Panc1 (cell line): ENCODE data around the gene ARSI. TPM values are rescaled to one million over a fixed set of nuclear protein-coding genes. Genes with fewer than 3 reads are reported as not detected.

ENCODE experiments used
- ATAC-seq: fragments of 200-7000 bp; cut with Tn5 transposase; 2 replicates; pipeline ENCODE4 v1.9.1; 2020; ENCODE audit warnings: mild to moderate bottlenecking, moderate library complexity
- BruUV-seq: library from RNA; stranded (reverse); fragments of 400-500 nt; replicated peaks from 2 replicates; lab custom pipeline; 2021; lab: Mats Ljungman, UMichigan
- CTCF ChIA-PET: fragments of 300-600 bp; sonication (Branson Sonifier 250); formaldehyde crosslinking; loops from one replicate; lab custom pipeline; 2022; ENCODE audit warnings: antibody characterized with exemption; lab: Charles Lee
- POLR2A ChIA-PET: fragments of 300-600 bp; sonication (Branson Sonifier 250); formaldehyde crosslinking; loops from one replicate; lab custom pipeline; 2022; ENCODE audit warnings: antibody characterized with exemption; lab: Charles Lee
- DNase-seq: peaks from one replicate; pipeline ENCODE4 v3.0.0-alpha.2; 2010; ENCODE audit warnings: low read depth, low spot score
- H3K27ac ChIP-seq: 2 replicates; pipeline ENCODE4 v1.5.1; 2011; ENCODE audit warnings: mild to moderate bottlenecking, low read length, inconsistent platforms
- H3K27me3 ChIP-seq: fragments of 200-500 bp; sonication (Bioruptor generic); 2 replicates; pipeline ENCODE4 v1.6.0; 2014; ENCODE audit warnings: low read length, inconsistent platforms; ENCODE audit not compliant: control insufficient read depth, insufficient read depth
- H3K36me3 ChIP-seq: fragments of 200-500 bp; sonication (Bioruptor generic); 2 replicates; pipeline ENCODE4 v1.5.1; 2014; ENCODE audit warnings: inconsistent platforms, mild to moderate bottlenecking, low read length, moderate library complexity; ENCODE audit not compliant: control insufficient read depth, insufficient read depth
- H3K4me1 ChIP-seq: 2 replicates; pipeline ENCODE4 v1.5.1; 2011; ENCODE audit warnings: inconsistent platforms, mild to moderate bottlenecking, low read length, moderate library complexity; ENCODE audit not compliant: control insufficient read depth, insufficient read depth
- H3K4me3 ChIP-seq, 2 experiments: 2 replicates each; pipeline ENCODE4 v1.5.1; 2011 to 2012; ENCODE audit warnings: low read depth in 2 of 2, low read length in 2 of 2, mild to moderate bottlenecking in 2 of 2, inconsistent platforms in 1 of 2, moderate library complexity in 1 of 2
- H3K9me3 ChIP-seq: fragments of 200-500 bp; sonication (Bioruptor generic); 2 replicates; pipeline ENCODE4 v1.5.1; 2014; ENCODE audit warnings: low read depth, mild to moderate bottlenecking, inconsistent platforms, low read length, moderate library complexity; ENCODE audit not compliant: control insufficient read depth, insufficient read depth
- CTCF ChIP-seq: fragments of 450-650 bp; IDR thresholded peaks from 2 replicates; pipeline ENCODE4 v1.5.1; 2017; ENCODE audit warnings: mild to moderate bottlenecking
- POLR2AphosphoS5 ChIP-seq: IDR thresholded peaks from 2 replicates; pipeline ENCODE4 v1.6.1; 2012; ENCODE audit warnings: mild to moderate bottlenecking, low read depth, low read length, moderate library complexity
- REST ChIP-seq, 2 experiments: IDR thresholded peaks; 2 replicates each; pipeline ENCODE4 v1.6.1; 2011 to 2012; ENCODE audit warnings: low read depth in 2 of 2, control low read depth in 1 of 2, low read length in 1 of 2, mild to moderate bottlenecking in 1 of 2, moderate library complexity in 1 of 2; ENCODE audit not compliant: insufficient read depth in 1 of 2
- SIN3A ChIP-seq: IDR thresholded peaks from 2 replicates; pipeline ENCODE4 v1.6.1; 2012; ENCODE audit warnings: low read depth, mild to moderate bottlenecking, low read length, moderate library complexity, borderline replicate concordance; ENCODE audit not compliant: insufficient read depth
- TCF7L2 ChIP-seq: IDR thresholded peaks from 2 replicates; pipeline ENCODE4 v1.6.1; 2011; ENCODE audit warnings: mild to moderate bottlenecking, low read depth, low read length, inconsistent platforms
- in situ Hi-C: cut with HindIII; loops from 2 replicates; pipeline ENCODE4 v1.10.0; 2016; ENCODE audit warnings: low sequenced_read_pairs, low pct_unique_long_range_greater_than_20kb
- intact Hi-C: fragments of 100-400 bp; cut with micrococcal nuclease; formaldehyde crosslinking; loops from one replicate; pipeline ENCODE4 v1.10.0; 2022; ENCODE audit not compliant: unreplicated experiment
- total RNA-seq: library from RNA; stranded (reverse); gene quantifications from one replicate; pipeline ENCODE4 v1.2.1, GENCODE V29; 2021; ENCODE audit not compliant: unreplicated experiment

ARSI gene
- total RNA-seq, 1 experiment from 2014 or later, result 18.6 TPM

GRCh38 chr5:150262502-150262901 is 40.2 kb downstream of the ARSI start:
- no peak for TF ChIP-seq CTCF
- TF ChIP-seq POLR2AphosphoS5, result no peak
- no peak for TF ChIP-seq SIN3A
- TF ChIP-seq REST (IDR thresholded peaks at IDR 0.05; ENCODE audit: insufficient read depth in 1 of 2, low read depth in 2 of 2, low read length in 1 of 2), result no peak
- no peak for TF ChIP-seq TCF7L2
- intact Hi-C loops, result no loop called here
- ChIA-PET CTCF (no interaction called here), POLR2A (no interaction called here)
- H3K4me1 ChIP-seq, result peaks cover 38% of the 10 kb centered on the region
- DNase-seq, result no peak
- ATAC-seq, result no peak
- no peak overlapping the region for H3K4me3 ChIP-seq
- BruUV-seq, result no TSS peak
- no peaks in the 10 kb centered on the region for H3K27me3 ChIP-seq
- no peak overlapping the region for H3K27ac ChIP-seq
- in situ Hi-C loops, result no loop called here
- H3K9me3 ChIP-seq, result no peaks in the 10 kb centered on the region
- H3K36me3 ChIP-seq, result no peaks in the 10 kb centered on the region

GRCh38 chr5:150261231-150261630 is 41.5 kb downstream of the ARSI start:
- CTCF ChIA-PET, result interaction anchor here (0.9 kb wide), 1 partner anchor 14 kb away, joined by 3 read pairs; no protein-coding TSS in a partner anchor
- ATAC-seq, result peak; percentile 22; the same call in 1 of the 2 replicates
- DNase-seq, result peak; percentile 61
- TF ChIP-seq TCF7L2, result no peak
- TF ChIP-seq SIN3A, result no peak
- Histone ChIP-seq H3K4me3 (no peak overlapping the region), H3K9me3 (no peaks in the 10 kb centered on the region), H3K4me1 (peaks cover 32% of the 10 kb centered on the region), H3K27ac (no peak overlapping the region), H3K27me3 (no peaks in the 10 kb centered on the region), H3K36me3 (no peaks in the 10 kb centered on the region)
- BruUV-seq, result no TSS peak
- intact Hi-C loops, result no loop called here
- in situ Hi-C loops, result no loop called here
- POLR2A ChIA-PET, result interaction anchor here (0.7 kb wide), 2 partner anchors 11 to 110 kb away, joined by 3 to 4 read pairs; no protein-coding TSS in a partner anchor

GRCh38 chr5:150258130-150258529 is 44.6 kb downstream of the ARSI start:
- CTCF ChIA-PET, result no interaction called here

More at GRCh38 chr5:150258130-150258529, 44.6 kb downstream of the ARSI start:
- ATAC-seq (no peak), DNase-seq (no peak)
- intact Hi-C loops (no loop called here), in situ Hi-C loops (no loop called here)
- POLR2A ChIA-PET, result no interaction called here
- no peaks in the 10 kb centered on the region for H3K36me3 ChIP-seq
- no peaks in the 10 kb centered on the region for H3K27me3 ChIP-seq
- H3K4me3 ChIP-seq, result no peak overlapping the region
- TF ChIP-seq TCF7L2 (no peak), REST (IDR thresholded peaks at IDR 0.05; ENCODE audit: insufficient read depth in 1 of 2, low read depth in 2 of 2, low read length in 1 of 2) (no peak), POLR2AphosphoS5 (no peak), SIN3A (no peak), CTCF (no peak)
- no peaks in the 10 kb centered on the region for H3K9me3 ChIP-seq
- no peak overlapping the region for H3K27ac ChIP-seq
- peaks cover 14% of the 10 kb centered on the region; the same call in 1 of the 2 replicates for H3K4me1 ChIP-seq
- no TSS peak for BruUV-seq
